ENCODE measurements around the gene SKA3. TPM values are rescaled to one million over a fixed set of nuclear protein-coding genes. Genes with fewer than 3 reads are reported as not detected.
A peak's percentile ranks its signal among the peaks of the same experiment; 100 is the strongest.

SKA3 gene
- total and polyA plus RNA-seq, 2 of the 13 experiments (the other 11 are each of a cell fraction or from before 2014, with no cell fraction given), result 7.2 to 10.8 TPM

- peak; percentile 65; the same call in 1 of the 2 replicates for TF ChIP-seq NFAT5 (CRISPR knock-in tag; IDR thresholded peaks at IDR 0.05)
- TF ChIP-seq ZNF724P (CRISPR knock-in tag; IDR thresholded peaks at IDR 0.05; ENCODE audit: borderline replicate concordance), result peak; percentile 96
- TF ChIP-seq ZNF879 (CRISPR knock-in tag; IDR thresholded peaks at IDR 0.05), result peak; percentile 19; the same call in 1 of the 2 replicates
- TF ChIP-seq ATF6 (CRISPR knock-in tag; conservative IDR thresholded peaks at IDR 0.05), result no peak
- peak; percentile 75; the same call in 1 of the 2 replicates for TF ChIP-seq CENPT (CRISPR knock-in tag; IDR thresholded peaks at IDR 0.05; ENCODE audit: low read depth)
- TF ChIP-seq ZC3H13 (CRISPR knock-in tag; IDR thresholded peaks at IDR 0.05), result peak; percentile 87
- peak; percentile 91; the same call in 1 of the 2 replicates for TF ChIP-seq ZNF224 (CRISPR knock-in tag; IDR thresholded peaks at IDR 0.05)
- no peak for TF ChIP-seq NFIC (IDR thresholded peaks at IDR 0.05; ENCODE audit: low read length)
- TF ChIP-seq ZGPAT (CRISPR knock-in tag; IDR thresholded peaks at IDR 0.05), result peak; percentile 95
- no peak for TF ChIP-seq ZNF24 (IDR thresholded peaks at IDR 0.05)
- TF ChIP-seq RELA (CRISPR knock-in tag; IDR thresholded peaks at IDR 0.05), result no peak
- TF ChIP-seq TBX2 (CRISPR knock-in tag; IDR thresholded peaks at IDR 0.05; ENCODE audit: borderline replicate concordance), result peak; percentile 76
- peak; percentile 97 for TF ChIP-seq YEATS2 (CRISPR knock-in tag; IDR thresholded peaks at IDR 0.05; ENCODE audit: borderline replicate concordance)
- 0 out of 2 replicates have a peak, but pooled peaks have one; percentile 11 for TF ChIP-seq TOE1 (CRISPR knock-in tag; IDR thresholded peaks at IDR 0.05)
- peak; percentile 98 for TF ChIP-seq POLR2AphosphoS5 (IDR thresholded peaks at IDR 0.05; ENCODE audit: low read depth, low read length)
- peak; percentile 83; the same call in 1 of the 2 replicates for TF ChIP-seq DZIP1 (CRISPR knock-in tag; IDR thresholded peaks at IDR 0.05)
- peak; percentile 72; the same call in 1 of the 2 replicates for TF ChIP-seq ZNF605 (CRISPR knock-in tag; IDR thresholded peaks at IDR 0.05)
- peak; percentile 47 for TF ChIP-seq RAD21 (CRISPR knock-in tag; IDR thresholded peaks at IDR 0.05)
Observed at GRCh38 chr13:21176215-21176981, at the start of gene SKA3, which contains the start of gene MRPL57 (continued).
